Cardiac fibroblast (primary cell): ENCODE measurements around the gene SDHB.
A peak's percentile ranks its signal among the peaks of the same experiment; 100 is the strongest.

Source experiments
- DNase-seq, 2 donors: peaks; one replicate each; pipeline versions ENCODE4 v3.0.0 to v3.0.0-alpha.2; 2010; ENCODE audit warnings: low read depth in 2 of 2
- H3K4me3 ChIP-seq, 2 donors: replicated peaks in 1 of 2; 1 replicate in 1 of 2; 2 replicates in 1 of 2; pipeline ENCODE4 v1.5.1; 2011; ENCODE audit warnings: low read depth in 2 of 2, low read length in 2 of 2, mild to moderate bottlenecking in 2 of 2, moderate library complexity in 1 of 2
- CTCF ChIP-seq: IDR thresholded peaks from one replicate; pipeline ENCODE4 v1.5.1; 2011; ENCODE audit warnings: low read depth, mild to moderate bottlenecking, low read length, inconsistent platforms

Gene SDHB

GRCh38 chr1:17011439-17012307, 42.2 kb downstream of the SDHB start, which contains the start of gene ATP13A2:
Gene ATP13A2, minus strand, starts transcription at chr1:17011928. Its CDS starts 190 bp downstream, at chr1:17011738.
- TF ChIP-seq CTCF = no peak
- H3K4me3 ChIP-seq = peak within 1 kb of the TSS; percentile 69 to 84
- peak; percentile 56 to 72 for DNase-seq

GRCh38 chr1:17011092-17011438, 42.8 kb downstream of the SDHB start:
- no peak for TF ChIP-seq CTCF
- peak overlapping the region; percentile 69 to 84 for H3K4me3 ChIP-seq
- no peak for DNase-seq

- H3K4me3 ChIP-seq = no peak overlapping the region
- no peak for DNase-seq
- no peak for TF ChIP-seq CTCF
Observed at GRCh38 chr1:17009706-17010105, 44.1 kb downstream of the SDHB start.

GRCh38 chr1:17008208-17008855, 45.5 kb downstream of the SDHB start:
- DNase-seq = no peak
- no peak for TF ChIP-seq CTCF
- no peak overlapping the region for H3K4me3 ChIP-seq

GRCh38 chr1:17007121-17007520, 46.7 kb downstream of the SDHB start:
- no peak for DNase-seq
- TF ChIP-seq CTCF = no peak
- no peak overlapping the region for H3K4me3 ChIP-seq

GRCh38 chr1:17005365-17005740, 48.5 kb downstream of the SDHB start:
- no peak overlapping the region for H3K4me3 ChIP-seq
- DNase-seq = no peak
- TF ChIP-seq CTCF = no peak
